Measurements from ENCODE around the gene PLPPR1. TPM values are rescaled to one million over a fixed set of nuclear protein-coding genes. Genes with fewer than 3 reads are reported as not detected.

The PLPPR1 gene
- total RNA-seq, 1 experiment from 2014 or later: not detected

DNA sequence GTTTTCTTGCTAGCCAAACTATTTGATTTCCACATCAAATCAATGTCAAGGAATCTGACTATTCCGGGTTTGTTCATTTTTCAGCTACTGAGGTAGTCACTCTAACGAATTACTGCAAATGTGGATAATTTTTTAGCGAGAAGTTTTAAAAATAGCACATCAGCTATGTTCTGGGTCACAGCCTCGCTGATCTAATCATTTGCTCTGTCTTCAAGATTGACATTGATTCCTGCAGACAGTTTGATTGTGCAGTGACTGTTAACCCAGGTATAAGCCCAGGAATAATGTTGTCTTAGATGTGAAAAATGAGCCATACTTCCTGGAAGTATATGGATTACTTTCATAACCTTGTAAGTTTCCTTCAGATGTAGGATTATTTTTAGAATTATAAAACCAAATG, 181.1 kb downstream of the PLPPR1 start:
- no peak for DNase-seq (ENCODE audit: low read depth, low spot score)
- ATAC-seq: no peak
- no peak overlapping the region for H3K4me2 ChIP-seq (ENCODE audit: low read length)
- CTCF ChIA-PET: no interaction called here
- POLR2A ChIA-PET: no interaction called here
- no peak overlapping the region for H3K4me3 ChIP-seq (replicated peaks in 1 of 2; ENCODE audit: low read depth in 1 of 2, low read length in 2 of 2)
- intact Hi-C loops (cut with micrococcal nuclease): no loop called here
- no TSS peak for BruUV-seq (replicated peaks)
- H3K9me3 ChIP-seq (ENCODE audit: control insufficient read depth in 1 of 2, insufficient read depth in 1 of 2, low read depth in 1 of 2, low read length in 2 of 2): no peaks in the 10 kb centered on the region
- no peak overlapping the region for H3K27ac ChIP-seq (ENCODE audit: low read depth, low read length)
- no peaks in the 10 kb centered on the region for H3K79me2 ChIP-seq (ENCODE audit: insufficient read depth, low read length)
- no peak overlapping the region for H3K9ac ChIP-seq (ENCODE audit: low read length)
- no peaks in the 10 kb centered on the region for H3K4me1 ChIP-seq (ENCODE audit: control insufficient read depth in 1 of 2, insufficient read depth in 2 of 2, low read length in 2 of 2)
- no peaks in the 10 kb centered on the region for H3K9me2 ChIP-seq (ENCODE audit: insufficient read depth)
- peaks cover 19% of the 10 kb centered on the region for H3K27me3 ChIP-seq (ENCODE audit: insufficient read depth, low read length)
- RAD21 ChIA-PET (ENCODE audit: low non-redundant PET in 1 of 2, low total read pairs in 2 of 2, uncharacterized antibody in 2 of 2, unreplicated experiment in 2 of 2): no interaction called here
- H3K36me3 ChIP-seq (ENCODE audit: control insufficient read depth in 1 of 2, insufficient read depth in 2 of 2, low read length in 2 of 2): no peaks in the 10 kb centered on the region
- H2AFZ ChIP-seq (ENCODE audit: low read depth, low read length, poor library complexity, severe bottlenecking): no peak overlapping the region
- no peaks in the 10 kb centered on the region for H4K20me1 ChIP-seq (ENCODE audit: insufficient read depth)
- no peak for TF ChIP-seq FOSL1 (IDR thresholded peaks at IDR 0.05; ENCODE audit: low read depth)
- no peak for TF ChIP-seq RAD21 (IDR thresholded peaks at IDR 0.05; ENCODE audit: low read depth)
- no peak for TF ChIP-seq ZFX (IDR thresholded peaks at IDR 0.05)
- no peak for TF ChIP-seq POLR2AphosphoS5 (IDR thresholded peaks at IDR 0.05; ENCODE audit: low read depth, low read length)
- TF ChIP-seq SP1 (IDR thresholded peaks at IDR 0.05; ENCODE audit: low read depth): no peak

DNA sequence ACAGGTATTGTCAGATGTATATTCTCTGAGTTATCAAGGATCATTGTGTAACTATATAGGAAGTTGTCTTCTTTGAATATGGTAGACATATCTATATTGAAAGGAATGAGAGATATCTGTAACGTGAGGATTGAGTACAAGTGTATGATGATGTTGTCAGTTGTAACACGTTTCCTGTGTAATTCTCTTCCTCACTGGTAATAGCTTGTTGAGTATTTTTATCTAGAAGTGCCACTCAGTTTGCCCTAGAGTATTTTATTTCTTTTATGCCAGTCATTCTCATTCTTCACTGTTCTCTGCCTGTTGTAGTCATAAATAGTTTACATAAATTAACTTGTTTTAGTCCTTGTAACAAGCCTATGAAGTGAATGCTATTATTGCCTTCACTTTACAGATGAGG, 184.1 kb downstream of the PLPPR1 start:
- DNase-seq (ENCODE audit: low read depth, low spot score) (no peak), ATAC-seq (no peak)
- ChIA-PET RAD21 (ENCODE audit: low non-redundant PET in 1 of 2, low total read pairs in 2 of 2, uncharacterized antibody in 2 of 2, unreplicated experiment in 2 of 2) (no interaction called here), POLR2A (no interaction called here), CTCF (no interaction called here)
- peaks cover 11% of the 10 kb centered on the region for H3K27me3 ChIP-seq (ENCODE audit: insufficient read depth, low read length)
- H2AFZ ChIP-seq (ENCODE audit: low read depth, low read length, poor library complexity, severe bottlenecking): no peak overlapping the region
- no peak overlapping the region for H3K27ac ChIP-seq (ENCODE audit: low read depth, low read length)
- no peak overlapping the region for H3K4me2 ChIP-seq (ENCODE audit: low read length)
- no peaks in the 10 kb centered on the region for H4K20me1 ChIP-seq (ENCODE audit: insufficient read depth)
- intact Hi-C loops (cut with micrococcal nuclease): no loop called here
- no peaks in the 10 kb centered on the region for H3K79me2 ChIP-seq (ENCODE audit: insufficient read depth, low read length)
- H3K4me3 ChIP-seq (replicated peaks in 1 of 2; ENCODE audit: low read depth in 1 of 2, low read length in 2 of 2): no peak overlapping the region
- no peak overlapping the region for H3K9ac ChIP-seq (ENCODE audit: low read length)
- H3K36me3 ChIP-seq (ENCODE audit: control insufficient read depth in 1 of 2, insufficient read depth in 2 of 2, low read length in 2 of 2): no peaks in the 10 kb centered on the region
- no peaks in the 10 kb centered on the region for H3K4me1 ChIP-seq (ENCODE audit: control insufficient read depth in 1 of 2, insufficient read depth in 2 of 2, low read length in 2 of 2)
- no TSS peak for BruUV-seq (replicated peaks)
- no peaks in the 10 kb centered on the region for H3K9me2 ChIP-seq (ENCODE audit: insufficient read depth)
- H3K9me3 ChIP-seq (ENCODE audit: control insufficient read depth in 1 of 2, insufficient read depth in 1 of 2, low read depth in 1 of 2, low read length in 2 of 2): no peaks in the 10 kb centered on the region
- TF ChIP-seq ELF1 (IDR thresholded peaks at IDR 0.05; ENCODE audit: borderline replicate concordance, low read depth) (no peak), RAD21 (IDR thresholded peaks at IDR 0.05; ENCODE audit: low read depth) (no peak), CEBPB (IDR thresholded peaks at IDR 0.05; ENCODE audit: low read depth) (no peak), SIN3A (IDR thresholded peaks at IDR 0.05; ENCODE audit: low read depth) (no peak), ZNF274 (IDR thresholded peaks at IDR 0.05; ENCODE audit: low read depth, low read length) (no peak), POLR2A (IDR thresholded peaks at IDR 0.05; ENCODE audit: borderline replicate concordance, extremely low read depth, insufficient read depth, insufficient read length) (no peak), CBX3 (IDR thresholded peaks at IDR 0.05; ENCODE audit: low read depth) (no peak), FOSL1 (IDR thresholded peaks at IDR 0.05; ENCODE audit: low read depth) (no peak), TCF7L2 (IDR thresholded peaks at IDR 0.05; ENCODE audit: borderline replicate concordance, extremely low read depth, insufficient read depth, insufficient read length) (no peak), SP1 (IDR thresholded peaks at IDR 0.05; ENCODE audit: low read depth) (no peak)
- TF ChIP-seq, protein P1, sequence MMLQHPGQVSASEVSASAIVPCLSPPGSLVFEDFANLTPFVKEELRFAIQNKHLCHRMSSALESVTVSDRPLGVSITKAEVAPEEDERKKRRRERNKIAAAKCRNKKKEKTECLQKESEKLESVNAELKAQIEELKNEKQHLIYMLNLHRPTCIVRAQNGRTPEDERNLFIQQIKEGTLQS (IDR thresholded peaks at IDR 0.05): no peak
- TF ChIP-seq, protein P2, sequence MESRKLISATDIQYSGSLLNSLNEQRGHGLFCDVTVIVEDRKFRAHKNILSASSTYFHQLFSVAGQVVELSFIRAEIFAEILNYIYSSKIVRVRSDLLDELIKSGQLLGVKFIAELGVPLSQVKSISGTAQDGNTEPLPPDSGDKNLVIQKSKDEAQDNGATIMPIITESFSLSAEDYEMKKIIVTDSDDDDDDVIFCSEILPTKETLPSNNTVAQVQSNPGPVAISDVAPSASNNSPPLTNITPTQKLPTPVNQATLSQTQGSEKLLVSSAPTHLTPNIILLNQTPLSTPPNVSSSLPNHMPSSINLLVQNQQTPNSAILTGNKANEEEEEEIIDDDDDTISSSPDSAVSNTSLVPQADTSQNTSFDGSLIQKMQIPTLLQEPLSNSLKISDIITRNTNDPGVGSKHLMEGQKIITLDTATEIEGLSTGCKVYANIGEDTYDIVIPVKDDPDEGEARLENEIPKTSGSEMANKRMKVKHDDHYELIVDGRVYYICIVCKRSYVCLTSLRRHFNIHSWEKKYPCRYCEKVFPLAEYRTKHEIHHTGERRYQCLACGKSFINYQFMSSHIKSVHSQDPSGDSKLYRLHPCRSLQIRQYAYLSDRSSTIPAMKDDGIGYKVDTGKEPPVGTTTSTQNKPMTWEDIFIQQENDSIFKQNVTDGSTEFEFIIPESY (IDR thresholded peaks at IDR 0.05; ENCODE audit: extremely low read depth, insufficient replicate concordance, low read length): no peak
- TF ChIP-seq, protein P3, sequence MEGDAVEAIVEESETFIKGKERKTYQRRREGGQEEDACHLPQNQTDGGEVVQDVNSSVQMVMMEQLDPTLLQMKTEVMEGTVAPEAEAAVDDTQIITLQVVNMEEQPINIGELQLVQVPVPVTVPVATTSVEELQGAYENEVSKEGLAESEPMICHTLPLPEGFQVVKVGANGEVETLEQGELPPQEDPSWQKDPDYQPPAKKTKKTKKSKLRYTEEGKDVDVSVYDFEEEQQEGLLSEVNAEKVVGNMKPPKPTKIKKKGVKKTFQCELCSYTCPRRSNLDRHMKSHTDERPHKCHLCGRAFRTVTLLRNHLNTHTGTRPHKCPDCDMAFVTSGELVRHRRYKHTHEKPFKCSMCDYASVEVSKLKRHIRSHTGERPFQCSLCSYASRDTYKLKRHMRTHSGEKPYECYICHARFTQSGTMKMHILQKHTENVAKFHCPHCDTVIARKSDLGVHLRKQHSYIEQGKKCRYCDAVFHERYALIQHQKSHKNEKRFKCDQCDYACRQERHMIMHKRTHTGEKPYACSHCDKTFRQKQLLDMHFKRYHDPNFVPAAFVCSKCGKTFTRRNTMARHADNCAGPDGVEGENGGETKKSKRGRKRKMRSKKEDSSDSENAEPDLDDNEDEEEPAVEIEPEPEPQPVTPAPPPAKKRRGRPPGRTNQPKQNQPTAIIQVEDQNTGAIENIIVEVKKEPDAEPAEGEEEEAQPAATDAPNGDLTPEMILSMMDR (IDR thresholded peaks at IDR 0.05 in 2 of 3, conservative IDR thresholded peaks at IDR 0.05 in 1 of 3; ENCODE audit: borderline replicate concordance in 1 of 3, insufficient read depth in 1 of 3, low read depth in 2 of 3, low read length in 2 of 3): no peak
